ENCODE measurements around the gene CDS2.

GRCh38 chr20:5187122-5187521 is 60.3 kb downstream of the CDS2 start:
- no peak for TF ChIP-seq CTCF (conservative IDR thresholded peaks at IDR 0.05; ENCODE audit: low read depth in 2 of 2)
- TF ChIP-seq EZH2 (IDR thresholded peaks at IDR 0.05; ENCODE audit: low read depth, unreplicated experiment) = no peak
- no peak for TF ChIP-seq NANOG (IDR thresholded peaks at IDR 0.05; ENCODE audit: borderline replicate concordance)
- TF ChIP-seq POLR2AphosphoS5 (IDR thresholded peaks at IDR 0.05; ENCODE audit: low read depth) = no peak
- TF ChIP-seq REST (IDR thresholded peaks at IDR 0.05; ENCODE audit: unreplicated experiment) = no peak
- no peak for TF ChIP-seq CREB1 (CRISPR knock-in tag; IDR thresholded peaks at IDR 0.05; ENCODE audit: low read depth)
- TF ChIP-seq EZH2phosphoT487 (IDR thresholded peaks at IDR 0.05; ENCODE audit: unreplicated experiment) = no peak
- no peak for TF ChIP-seq ETS1 (IDR thresholded peaks at IDR 0.05)
- TF ChIP-seq STAT1 (IDR thresholded peaks at IDR 0.05; ENCODE audit: unreplicated experiment) = no peak
- no peak for TF ChIP-seq ZNF114 (CRISPR knock-in tag; IDR thresholded peaks at IDR 0.05)
- TF ChIP-seq, protein P1, sequence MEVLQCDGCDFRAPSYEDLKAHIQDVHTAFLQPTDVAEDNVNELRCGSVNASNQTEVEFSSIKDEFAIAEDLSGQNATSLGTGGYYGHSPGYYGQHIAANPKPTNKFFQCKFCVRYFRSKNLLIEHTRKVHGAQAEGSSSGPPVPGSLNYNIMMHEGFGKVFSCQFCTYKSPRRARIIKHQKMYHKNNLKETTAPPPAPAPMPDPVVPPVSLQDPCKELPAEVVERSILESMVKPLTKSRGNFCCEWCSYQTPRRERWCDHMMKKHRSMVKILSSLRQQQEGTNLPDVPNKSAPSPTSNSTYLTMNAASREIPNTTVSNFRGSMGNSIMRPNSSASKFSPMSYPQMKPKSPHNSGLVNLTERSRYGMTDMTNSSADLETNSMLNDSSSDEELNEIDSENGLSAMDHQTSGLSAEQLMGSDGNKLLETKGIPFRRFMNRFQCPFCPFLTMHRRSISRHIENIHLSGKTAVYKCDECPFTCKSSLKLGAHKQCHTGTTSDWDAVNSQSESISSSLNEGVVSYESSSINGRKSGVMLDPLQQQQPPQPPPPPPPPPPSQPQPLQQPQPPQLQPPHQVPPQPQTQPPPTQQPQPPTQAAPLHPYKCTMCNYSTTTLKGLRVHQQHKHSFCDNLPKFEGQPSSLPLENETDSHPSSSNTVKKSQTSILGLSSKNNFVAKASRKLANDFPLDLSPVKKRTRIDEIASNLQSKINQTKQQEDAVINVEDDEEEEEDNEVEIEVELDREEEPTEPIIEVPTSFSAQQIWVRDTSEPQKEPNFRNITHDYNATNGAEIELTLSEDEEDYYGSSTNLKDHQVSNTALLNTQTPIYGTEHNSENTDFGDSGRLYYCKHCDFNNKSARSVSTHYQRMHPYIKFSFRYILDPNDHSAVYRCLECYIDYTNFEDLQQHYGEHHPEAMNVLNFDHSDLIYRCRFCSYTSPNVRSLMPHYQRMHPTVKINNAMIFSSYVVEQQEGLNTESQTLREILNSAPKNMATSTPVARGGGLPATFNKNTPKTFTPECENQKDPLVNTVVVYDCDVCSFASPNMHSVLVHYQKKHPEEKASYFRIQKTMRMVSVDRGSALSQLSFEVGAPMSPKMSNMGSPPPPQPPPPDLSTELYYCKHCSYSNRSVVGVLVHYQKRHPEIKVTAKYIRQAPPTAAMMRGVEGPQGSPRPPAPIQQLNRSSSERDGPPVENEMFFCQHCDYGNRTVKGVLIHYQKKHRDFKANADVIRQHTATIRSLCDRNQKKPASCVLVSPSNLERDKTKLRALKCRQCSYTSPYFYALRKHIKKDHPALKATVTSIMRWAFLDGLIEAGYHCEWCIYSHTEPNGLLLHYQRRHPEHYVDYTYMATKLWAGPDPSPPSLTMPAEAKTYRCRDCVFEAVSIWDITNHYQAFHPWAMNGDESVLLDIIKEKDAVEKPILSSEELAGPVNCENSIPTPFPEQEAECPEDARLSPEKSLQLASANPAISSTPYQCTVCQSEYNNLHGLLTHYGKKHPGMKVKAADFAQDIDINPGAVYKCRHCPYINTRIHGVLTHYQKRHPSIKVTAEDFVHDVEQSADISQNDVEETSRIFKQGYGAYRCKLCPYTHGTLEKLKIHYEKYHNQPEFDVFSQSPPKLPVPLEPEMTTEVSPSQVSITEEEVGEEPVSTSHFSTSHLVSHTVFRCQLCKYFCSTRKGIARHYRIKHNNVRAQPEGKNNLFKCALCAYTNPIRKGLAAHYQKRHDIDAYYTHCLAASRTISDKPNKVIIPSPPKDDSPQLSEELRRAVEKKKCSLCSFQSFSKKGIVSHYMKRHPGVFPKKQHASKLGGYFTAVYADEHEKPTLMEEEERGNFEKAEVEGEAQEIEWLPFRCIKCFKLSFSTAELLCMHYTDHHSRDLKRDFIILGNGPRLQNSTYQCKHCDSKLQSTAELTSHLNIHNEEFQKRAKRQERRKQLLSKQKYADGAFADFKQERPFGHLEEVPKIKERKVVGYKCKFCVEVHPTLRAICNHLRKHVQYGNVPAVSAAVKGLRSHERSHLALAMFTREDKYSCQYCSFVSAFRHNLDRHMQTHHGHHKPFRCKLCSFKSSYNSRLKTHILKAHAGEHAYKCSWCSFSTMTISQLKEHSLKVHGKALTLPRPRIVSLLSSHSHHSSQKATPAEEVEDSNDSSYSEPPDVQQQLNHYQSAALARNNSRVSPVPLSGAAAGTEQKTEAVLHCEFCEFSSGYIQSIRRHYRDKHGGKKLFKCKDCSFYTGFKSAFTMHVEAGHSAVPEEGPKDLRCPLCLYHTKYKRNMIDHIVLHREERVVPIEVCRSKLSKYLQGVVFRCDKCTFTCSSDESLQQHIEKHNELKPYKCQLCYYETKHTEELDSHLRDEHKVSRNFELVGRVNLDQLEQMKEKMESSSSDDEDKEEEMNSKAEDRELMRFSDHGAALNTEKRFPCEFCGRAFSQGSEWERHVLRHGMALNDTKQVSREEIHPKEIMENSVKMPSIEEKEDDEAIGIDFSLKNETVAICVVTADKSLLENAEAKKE (CRISPR knock-in tag; IDR thresholded peaks at IDR 0.05) = no peak
